PFSK-1 (cell line): Measurements from ENCODE around the gene ATXN7L1.

ENCODE experiments used
- FOXP2 ChIP-seq: optimal IDR thresholded peaks from 2 replicates; pipeline ENCODE3; 2011; ENCODE audit warnings: borderline replicate concordance, control low read depth, inconsistent platforms; ENCODE audit not compliant: insufficient read depth; ENCODE audit errors: extremely low read length, extremely low read depth
- POLR2AphosphoS5 ChIP-seq: IDR thresholded peaks from 2 replicates; pipeline ENCODE4 v1.6.1; 2012; ENCODE audit warnings: low read depth, mild to moderate bottlenecking, control low read depth, low read length, moderate library complexity
- REST ChIP-seq, 2 experiments: IDR thresholded peaks; 2 replicates each; pipeline versions ENCODE4 v1.6.1 to v1.8.0; 2011 to 2012; ENCODE audit warnings: low read depth in 2 of 2, low read length in 2 of 2, control low read depth in 1 of 2, inconsistent platforms in 1 of 2, mild to moderate bottlenecking in 1 of 2, moderate library complexity in 1 of 2; ENCODE audit not compliant: insufficient read depth in 1 of 2
- SIN3A ChIP-seq: IDR thresholded peaks from 2 replicates; pipeline ENCODE4 v1.6.1; 2012; ENCODE audit warnings: mild to moderate bottlenecking, low read length, moderate library complexity, borderline replicate concordance; ENCODE audit not compliant: insufficient read depth
- TAF1 ChIP-seq: IDR thresholded peaks from 2 replicates; pipeline ENCODE4 v1.6.1; 2012; ENCODE audit warnings: low read length, control low read depth, borderline replicate concordance; ENCODE audit not compliant: insufficient read depth

- TF ChIP-seq POLR2AphosphoS5 (no peak), SIN3A (no peak), FOXP2 (no peak), TAF1 (no peak), REST (IDR thresholded peaks at IDR 0.05; ENCODE audit: insufficient read depth in 1 of 2, low read depth in 2 of 2, low read length in 2 of 2) (no peak)
Observed at GRCh38 chr7:105849122-105849855, 27.1 kb downstream of the ATXN7L1 start.
